Muscle layer of duodenum (tissue), 2 donors: ENCODE results near the gene MRPL37.
"Not testable (repeated sequence)": the region's sequence is repeated elsewhere in the genome, so short reads cannot be mapped to it uniquely, and the experiment has no call there.

Source experiments
- H3K27ac ChIP-seq: one replicate; pipeline ENCODE4 v1.7.0; 2013; ENCODE audit warnings: mild to moderate bottlenecking, low read length
- H3K27me3 ChIP-seq: one replicate; pipeline ENCODE4 v1.7.0; 2013; ENCODE audit warnings: low read depth, mild to moderate bottlenecking, control low read depth, low read length
- H3K36me3 ChIP-seq, 2 donors: one replicate each; pipeline ENCODE4 v1.7.0; 2013; ENCODE audit warnings: low read length in 2 of 2, control low read depth in 1 of 2, mild to moderate bottlenecking in 1 of 2; ENCODE audit not compliant: insufficient read depth in 2 of 2, control insufficient read depth in 1 of 2
- H3K4me1 ChIP-seq, 2 donors: one replicate each; pipeline ENCODE4 v1.7.0; 2013; ENCODE audit warnings: low read length in 2 of 2, mild to moderate bottlenecking in 2 of 2, control low read depth in 1 of 2, moderate library complexity in 1 of 2; ENCODE audit not compliant: insufficient read depth in 2 of 2, control insufficient read depth in 1 of 2
- H3K4me3 ChIP-seq, 2 donors: one replicate each; pipeline ENCODE4 v1.7.0; 2013; ENCODE audit warnings: low read length in 2 of 2, low read depth in 1 of 2, mild to moderate bottlenecking in 1 of 2
- H3K9me3 ChIP-seq, 2 donors: one replicate each; pipeline ENCODE4 v1.7.0; 2013; ENCODE audit warnings: low read length in 2 of 2, control low read depth in 1 of 2, mild to moderate bottlenecking in 1 of 2; ENCODE audit not compliant: control insufficient read depth in 1 of 2
- donor health status: healthy.

MRPL37 gene

GRCh38 chr1:54161495-54162168 lies 38.3 kb upstream of the MRPL37 start:
- Histone ChIP-seq H3K4me3 (no peak overlapping the region), H3K27me3 (no peaks in the 10 kb centered on the region), H3K9me3 (no peaks in the 10 kb centered on the region), H3K27ac (no peak overlapping the region), H3K36me3 (no peaks in the 10 kb centered on the region), H3K4me1 (no peaks in the 10 kb centered on the region)

DNA sequence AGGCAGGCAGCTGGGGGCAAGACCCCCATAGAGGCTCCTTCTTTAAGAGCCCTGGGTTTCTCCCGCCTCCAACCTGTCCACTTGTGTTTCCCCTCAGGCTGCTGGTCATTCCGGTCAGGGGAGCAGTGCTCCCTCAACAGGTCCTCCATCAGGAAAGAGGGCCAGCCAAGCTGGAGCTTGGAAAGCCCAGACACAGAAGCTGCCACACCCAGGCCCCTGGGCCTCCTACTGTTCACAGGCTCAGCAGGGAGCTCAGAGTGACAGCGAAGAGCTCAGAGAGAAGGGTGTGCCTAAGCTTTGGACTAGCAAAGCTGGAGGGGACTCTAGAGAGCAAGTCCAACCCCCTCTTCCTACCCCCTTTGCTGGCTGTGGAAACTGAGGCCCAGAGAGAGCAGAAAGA lies 36.9 kb upstream of the MRPL37 start:
- H3K36me3 ChIP-seq, result no peaks in the 10 kb centered on the region
- H3K27ac ChIP-seq, result no peak overlapping the region

GRCh38 chr1:54163573-54163972 lies 36.4 kb upstream of the MRPL37 start:
- H3K27ac ChIP-seq, result no peak overlapping the region
- no peaks in the 10 kb centered on the region for H3K36me3 ChIP-seq
- no peaks in the 10 kb centered on the region for H3K27me3 ChIP-seq
- H3K9me3 ChIP-seq, result no peaks in the 10 kb centered on the region
- no peak overlapping the region for H3K4me3 ChIP-seq
- H3K4me1 ChIP-seq, result no peaks in the 10 kb centered on the region

More for the DNA sequence above, 36.9 kb upstream of the MRPL37 start:
- Histone ChIP-seq H3K27me3 (no peaks in the 10 kb centered on the region), H3K4me1 (no peaks in the 10 kb centered on the region), H3K4me3 (no peak overlapping the region), H3K9me3 (no peaks in the 10 kb centered on the region)

DNA sequence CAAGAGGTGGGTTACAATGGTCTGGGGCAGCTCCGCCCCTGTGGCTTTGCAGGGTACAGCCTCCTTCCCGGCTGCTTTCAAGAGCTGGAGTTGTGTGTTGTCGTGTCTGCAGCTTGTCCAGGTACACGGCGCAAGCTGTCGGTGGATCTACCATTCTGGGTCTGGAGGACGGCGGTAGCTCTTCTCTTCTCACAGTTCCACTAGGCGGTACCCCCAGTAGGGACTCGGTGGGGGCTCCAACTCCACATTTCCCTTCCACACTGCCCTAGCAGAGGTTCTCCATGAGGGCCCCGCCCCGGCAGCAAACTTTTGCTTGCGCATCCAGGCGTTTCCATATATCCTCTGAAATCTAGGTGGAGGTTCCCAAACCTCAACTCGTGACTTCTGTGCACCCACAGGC lies 34.8 kb upstream of the MRPL37 start:
- no peak overlapping the region for H3K4me3 ChIP-seq
- H3K27ac ChIP-seq, result no peak overlapping the region
- no peaks in the 10 kb centered on the region for H3K27me3 ChIP-seq
- H3K4me1 ChIP-seq, result no peaks in the 10 kb centered on the region
- H3K9me3 ChIP-seq, result no peaks in the 10 kb centered on the region
- H3K36me3 ChIP-seq, result no peaks in the 10 kb centered on the region

DNA sequence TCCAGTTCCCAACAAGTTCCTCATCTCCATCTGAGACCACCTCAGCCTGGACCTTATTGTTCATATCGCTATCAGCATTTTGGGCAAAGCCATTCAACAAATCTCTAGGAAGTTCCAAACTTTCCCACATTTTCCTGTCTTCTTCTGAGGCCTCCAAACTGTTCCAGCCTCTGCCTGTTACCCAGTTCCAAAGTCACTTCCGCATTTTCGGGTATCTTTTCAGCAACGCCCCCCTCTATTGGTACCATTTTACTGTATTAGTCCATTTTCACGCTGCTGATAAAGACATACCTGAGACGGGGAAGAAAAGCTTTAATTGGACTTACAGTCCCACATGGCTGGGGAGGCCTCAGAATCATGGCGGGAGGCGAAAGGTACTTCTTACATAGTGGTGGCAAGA lies 33.6 kb upstream of the MRPL37 start:
- H3K27ac ChIP-seq, H3K36me3 ChIP-seq, H3K4me3 ChIP-seq, H3K9me3 ChIP-seq, H3K4me1 ChIP-seq, H3K27me3 ChIP-seq: not testable (repeated sequence)

DNA sequence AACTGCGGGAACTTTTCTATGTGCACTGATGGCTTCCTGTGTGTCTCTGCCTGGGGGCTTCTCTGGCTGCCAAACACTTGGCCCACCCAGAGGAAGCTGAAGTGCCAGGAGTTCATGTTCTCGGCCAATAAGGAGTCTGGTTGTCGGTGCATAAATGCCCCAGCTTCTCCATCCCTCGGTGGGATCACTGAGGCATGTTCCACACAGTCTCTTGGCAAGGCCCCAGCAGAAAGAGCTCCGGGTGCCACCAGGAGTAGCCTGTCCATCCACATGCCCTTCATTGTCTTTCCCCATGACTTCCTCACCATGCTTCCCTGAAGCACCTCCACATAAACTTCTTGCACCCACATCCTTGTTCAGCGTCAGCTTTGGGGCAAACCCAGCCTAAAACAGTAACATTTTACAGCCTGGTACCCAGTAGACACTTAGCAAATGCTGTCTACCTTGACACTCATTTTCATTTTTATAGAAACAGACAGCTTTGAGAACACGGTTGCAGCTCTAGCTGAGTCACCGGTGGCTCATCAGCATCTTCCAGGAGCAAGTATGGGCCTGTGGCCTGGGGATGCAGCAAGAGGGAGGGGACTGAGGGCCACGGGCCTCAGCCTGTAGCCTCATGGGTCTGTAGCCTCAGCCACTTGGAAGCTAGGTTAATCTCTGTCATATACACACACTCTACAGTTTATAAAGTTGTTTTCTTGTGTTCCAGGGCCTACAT lies 32.4 kb upstream of the MRPL37 start:
- Histone ChIP-seq H3K4me3 (no peak overlapping the region), H3K9me3 (no peaks in the 10 kb centered on the region), H3K4me1 (no peaks in the 10 kb centered on the region), H3K27me3 (no peaks in the 10 kb centered on the region), H3K36me3 (no peaks in the 10 kb centered on the region), H3K27ac (no peak overlapping the region)

- H3K36me3 ChIP-seq, result no peaks in the 10 kb centered on the region
- no peaks in the 10 kb centered on the region for H3K9me3 ChIP-seq
- H3K4me3 ChIP-seq, result no peak overlapping the region
- H3K4me1 ChIP-seq, result no peaks in the 10 kb centered on the region
- no peaks in the 10 kb centered on the region for H3K27me3 ChIP-seq
- no peak overlapping the region for H3K27ac ChIP-seq
Observed at GRCh38 chr1:54168206-54168965, 31.6 kb upstream of the MRPL37 start.

GRCh38 chr1:54169068-54169467 lies 30.9 kb upstream of the MRPL37 start:
- Histone ChIP-seq H3K36me3 (peaks cover 0 to under 1% of the 10 kb centered on the region in 2 donors), H3K27ac (no peak overlapping the region), H3K4me3 (no peak overlapping the region), H3K9me3 (no peaks in the 10 kb centered on the region), H3K27me3 (no peaks in the 10 kb centered on the region), H3K4me1 (no peaks in the 10 kb centered on the region)

DNA sequence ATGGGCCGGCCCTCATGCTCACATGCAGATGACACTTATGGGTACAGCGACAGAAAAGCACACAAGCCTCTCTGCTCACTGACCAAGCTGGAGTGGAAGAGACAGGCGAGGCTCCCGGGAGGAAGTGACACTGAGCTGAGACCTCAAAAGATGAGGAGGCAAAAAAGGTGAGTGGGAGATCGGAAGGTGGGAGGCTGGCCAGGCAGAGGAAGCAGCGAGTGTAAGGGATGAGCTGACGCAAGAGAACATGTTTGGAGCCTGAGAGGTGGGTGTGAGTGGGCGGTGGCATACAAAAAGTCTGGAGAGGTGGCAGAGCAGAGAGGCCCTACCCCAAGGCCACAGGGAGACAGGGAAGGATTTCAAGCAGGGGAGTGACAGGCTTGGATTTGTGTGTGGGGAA lies 29.0 kb upstream of the MRPL37 start:
- no peaks in the 10 kb centered on the region for H3K4me1 ChIP-seq
- no peak overlapping the region for H3K27ac ChIP-seq
- H3K27me3 ChIP-seq, result no peaks in the 10 kb centered on the region
- H3K36me3 ChIP-seq, result peaks cover 0 to 4% of the 10 kb centered on the region in 2 donors
- no peak overlapping the region for H3K4me3 ChIP-seq
- H3K9me3 ChIP-seq, result no peaks in the 10 kb centered on the region

DNA sequence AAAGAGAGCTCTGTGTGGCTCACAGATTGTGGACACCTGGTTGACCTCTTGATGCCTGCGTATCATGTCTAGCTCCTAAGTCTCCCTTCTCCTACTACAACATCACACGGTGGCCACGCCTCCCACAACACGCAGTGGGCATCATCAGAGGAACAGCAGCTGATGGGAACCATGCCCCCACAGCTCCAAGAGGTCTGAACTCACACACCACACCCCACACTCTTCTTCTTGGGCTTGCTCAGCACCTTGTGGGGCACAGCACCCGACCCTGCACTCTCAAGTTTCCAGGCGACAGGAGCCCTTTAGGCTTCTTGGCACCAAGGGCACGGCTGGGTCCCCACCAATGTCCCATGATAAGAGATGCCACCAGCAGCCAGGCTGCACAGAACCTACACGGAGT lies 28.4 kb upstream of the MRPL37 start:
- H3K27ac ChIP-seq, result no peak overlapping the region
- H3K36me3 ChIP-seq, result peaks cover 0 to 4% of the 10 kb centered on the region in 2 donors
- H3K4me3 ChIP-seq, result no peak overlapping the region
- no peaks in the 10 kb centered on the region for H3K27me3 ChIP-seq
- H3K4me1 ChIP-seq, result no peaks in the 10 kb centered on the region
- H3K9me3 ChIP-seq, result no peaks in the 10 kb centered on the region
